B cell (primary cell): Measurements from ENCODE around the gene COL11A2. TPM values are rescaled to one million over a fixed set of nuclear protein-coding genes. Genes with fewer than 3 reads are reported as not detected.

Experiments
- ATAC-seq: fragments of 200-7000 bp; cut with Tn5 transposase; one replicate; pipeline ENCODE4 v1.10.0; 2021; ENCODE audit warnings: low read depth, mild to moderate bottlenecking, moderate number of reproducible peaks, moderate library complexity
- CTCF ChIA-PET: fragments of 350-600 bp; sonication (Branson Sonifier 250); formaldehyde crosslinking; loops from one replicate; lab custom pipeline; 2021; ENCODE audit warnings: antibody characterized with exemption, inconsistent platforms; lab: Charles Lee
- POLR2A ChIA-PET: fragments of 350-600 bp; sonication (Branson Sonifier 250); formaldehyde crosslinking; loops from one replicate; lab custom pipeline; 2021; ENCODE audit warnings: antibody characterized with exemption; lab: Charles Lee
- DNase-seq: peaks from one replicate; pipeline ENCODE4 v3.0.0; 2013
- H2AFZ ChIP-seq: 2 replicates; pipeline ENCODE4 v1.6.1; 2012; ENCODE audit warnings: mild to moderate bottlenecking, low read depth, low read length; ENCODE audit not compliant: insufficient read depth, poor library complexity, severe bottlenecking
- H3K27ac ChIP-seq, 2 donors: 1 replicate in 1 of 2; 2 replicates in 1 of 2; pipeline ENCODE4 v1.5.1; 2012 to 2013; ENCODE audit warnings: low read length in 2 of 2, mild to moderate bottlenecking in 2 of 2, moderate library complexity in 1 of 2
- H3K27me3 ChIP-seq, 4 experiments: fragments of 200-600 bp in 1 of 4; sonication (generic) in 1 of 4; replicated peaks in 1 of 4; 1 replicate in 2 of 4; 2 replicates in 2 of 4; pipeline versions ENCODE4 v1.6.1 to v1.7.0; 2013 to 2016; ENCODE audit warnings: low read length in 3 of 4, mild to moderate bottlenecking in 2 of 4, mixed read lengths in 1 of 4, moderate library complexity in 1 of 4; ENCODE audit not compliant: insufficient read depth in 4 of 4, control insufficient read depth in 3 of 4; ENCODE audit errors: control extremely low read depth in 1 of 4
- H3K36me3 ChIP-seq, 2 experiments: replicated peaks in 1 of 2; 1 replicate in 1 of 2; 2 replicates in 1 of 2; pipeline versions ENCODE4 v1.6.1 to v1.7.1; 2013; ENCODE audit warnings: low read length in 1 of 2; ENCODE audit not compliant: insufficient read depth in 2 of 2, control insufficient read depth in 1 of 2; ENCODE audit errors: control extremely low read depth in 1 of 2, extremely low read depth in 1 of 2
- H3K4me1 ChIP-seq, 2 donors: fragments of 200-600 bp in 1 of 2; sonication (generic) in 1 of 2; 1 replicate in 1 of 2; 2 replicates in 1 of 2; pipeline versions ENCODE4 v1.5.1 to v1.6.1; 2013 to 2017; ENCODE audit warnings: low read length in 2 of 2; ENCODE audit not compliant: control insufficient read depth in 2 of 2, insufficient read depth in 2 of 2
- H3K4me2 ChIP-seq: replicated peaks from 2 replicates; pipeline ENCODE3; 2012; ENCODE audit warnings: mild to moderate bottlenecking, low read depth, low read length; ENCODE audit not compliant: poor library complexity, severe bottlenecking
- H3K4me3 ChIP-seq, 5 experiments: fragments of 200-600 bp in 1 of 5; sonication (generic) in 1 of 5; 1 replicate in 3 of 5; 2 replicates in 2 of 5; pipeline versions ENCODE4 v1.5.1 to v1.7.0; 2011 to 2016; ENCODE audit warnings: low read length in 4 of 5, mild to moderate bottlenecking in 4 of 5, low read depth in 2 of 5, control low read depth in 1 of 5, moderate library complexity in 1 of 5; ENCODE audit not compliant: insufficient read depth in 1 of 5; ENCODE audit errors: control extremely low read depth in 1 of 5, extremely low read depth in 1 of 5
- H3K79me2 ChIP-seq: fragments of 200-600 bp; sonication (generic); one replicate; pipeline ENCODE4 v1.6.0; 2016; ENCODE audit warnings: low read length; ENCODE audit not compliant: control insufficient read depth, insufficient read depth
- H3K9ac ChIP-seq: fragments of 200-600 bp; sonication (generic); 2 replicates; pipeline ENCODE4 v1.6.1; 2017; ENCODE audit warnings: mild to moderate bottlenecking, low read length, moderate library complexity
- H3K9me3 ChIP-seq, 3 donors: one replicate each; pipeline versions ENCODE4 v1.6.1 to v1.7.1; 2013; ENCODE audit warnings: low read length in 2 of 3; ENCODE audit not compliant: control insufficient read depth in 2 of 3, insufficient read depth in 1 of 3; ENCODE audit errors: control extremely low read depth in 1 of 3
- H4K20me1 ChIP-seq: 2 replicates; pipeline ENCODE4 v1.6.0; 2012; ENCODE audit warnings: mild to moderate bottlenecking, low read length; ENCODE audit not compliant: insufficient read depth, control insufficient read depth, poor library complexity, severe bottlenecking
- H3K27ac Mint-ChIP-seq: one replicate; pipeline ENCODE4 v1.8.0; 2021; ENCODE audit warnings: mixed read lengths
- H3K27me3 Mint-ChIP-seq: one replicate; pipeline ENCODE4 v1.8.0; 2021; ENCODE audit warnings: mixed read lengths
- H3K4me1 Mint-ChIP-seq: one replicate; pipeline ENCODE4 v1.8.0; 2021; ENCODE audit warnings: mixed read lengths
- H3K4me3 Mint-ChIP-seq: one replicate; pipeline ENCODE4 v1.8.0; 2021; ENCODE audit warnings: mixed read lengths
- H3K9me3 Mint-ChIP-seq: one replicate; pipeline ENCODE4 v1.8.0; 2022; ENCODE audit warnings: mixed read lengths; ENCODE audit not compliant: insufficient read depth
- EZH2 ChIP-seq: IDR thresholded peaks from 2 replicates; pipeline ENCODE4 v1.6.1; 2012; ENCODE audit warnings: borderline replicate concordance, low read depth, mild to moderate bottlenecking, moderate library complexity, low read length; ENCODE audit not compliant: insufficient read depth, poor library complexity, severe bottlenecking
- WGBS: methylation state at CpG from one replicate; pipeline ENCODE4 v1.1.5; 2013; ENCODE audit warnings: missing lambda C conversion rate; ENCODE audit not compliant: insufficient coverage; 5-methylcytosine and 5-hydroxymethylcytosine counted together
- intact Hi-C: fragments of 100-400 bp; cut with micrococcal nuclease; formaldehyde crosslinking; loops from one replicate; pipeline ENCODE4 v1.10.0; 2022
- polyA plus RNA-seq: library from polyadenylated mRNA; depleted of rRNA; stranded (reverse); fragments of >200 nt; gene quantifications from 2 replicates; pipeline ENCODE4 v1.2.3, GENCODE V29; 2012
- total RNA-seq, 2 donors: library from RNA; stranded (reverse); fragments of 120-200 nt in 1 of 2; gene quantifications; 1 replicate in 1 of 2; 2 replicates in 1 of 2; pipeline versions ENCODE4 v1.2.3 to v1.2.4, GENCODE V29; 2013 to 2022
- TF ChIP-seq, protein P1 (sequence below): fragments of 200-600 bp; IDR thresholded peaks from one replicate; pipeline ENCODE4 v1.8.0; 2022; ENCODE audit warnings: antibody characterized with exemption, mild to moderate bottlenecking

The COL11A2 gene
- total and polyA plus RNA-seq, 2 donors (not counting 1 experiment from before 2014, with no cell fraction given): 0.39 to 0.82 TPM

DNA sequence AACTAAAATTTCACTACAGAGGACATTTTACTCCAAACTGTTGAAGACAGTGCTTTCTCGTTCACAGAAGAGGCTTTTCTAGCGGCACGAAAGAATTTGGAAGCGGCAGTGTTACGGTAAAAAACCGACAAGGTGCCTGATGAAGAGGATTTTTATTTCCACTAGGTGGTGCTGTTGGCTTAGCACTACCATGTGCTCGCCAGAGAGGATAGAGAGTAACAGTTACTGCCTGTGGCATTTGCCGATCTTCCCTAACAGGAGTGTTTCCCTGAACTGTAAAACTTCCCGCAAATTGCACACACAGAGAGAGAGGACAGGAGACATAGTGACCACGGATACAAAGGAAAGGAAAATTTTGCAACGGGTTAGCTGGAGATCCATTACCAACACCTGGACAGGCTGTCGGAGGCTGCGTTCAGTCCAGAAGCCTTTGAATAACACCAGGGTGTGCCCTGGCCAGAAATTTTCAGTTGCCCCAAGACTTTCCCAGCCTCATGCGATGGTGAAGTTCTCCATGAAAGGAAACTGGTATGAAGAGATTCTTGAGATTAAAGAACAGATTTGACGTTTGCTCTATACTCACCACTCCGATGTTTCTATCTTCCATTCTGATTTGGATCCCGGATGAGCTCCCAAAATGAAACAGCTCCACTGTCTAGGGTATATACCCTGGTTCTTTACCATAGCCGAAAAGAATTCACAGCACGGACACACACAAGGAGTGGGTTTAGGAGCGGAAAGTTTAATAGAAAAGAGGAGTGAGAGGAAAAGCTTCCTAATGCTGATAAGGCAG is 68.3 kb downstream of the COL11A2 start:
- Histone ChIP-seq H3K9me3 (peaks cover 0 to 12% (median 10%) of the 10 kb centered on the region in 3 donors), H3K79me2 (peaks cover 3% of the 10 kb centered on the region), H3K9ac (no peak overlapping the region), H3K27me3 (no peaks in the 10 kb centered on the region), H3K4me1 (peaks cover 0 to 6% of the 10 kb centered on the region in 2 donors), H3K4me3 (no peak overlapping the region), H2AFZ (no peak overlapping the region), H3K27ac (no peak overlapping the region), H3K36me3 (peaks cover 0 to 9% of the 10 kb centered on the region in 2 experiments), H3K4me2 (no peak overlapping the region), H4K20me1 (no peaks in the 10 kb centered on the region)
- Mint-ChIP-seq H3K4me1 (peaks cover 5% of the 10 kb centered on the region), H3K27ac (no peak overlapping the region), H3K27me3 (no peaks in the 10 kb centered on the region), H3K9me3 (peaks cover 4% of the 10 kb centered on the region), H3K4me3 (no peak overlapping the region)
- WGBS: 91% methylated on average over 16 of the region's 20 CpGs
- intact Hi-C loops: no loop called here
- no peak for ATAC-seq
- CTCF ChIA-PET: interaction anchor here (0.9 to 6.1 kb wide), 10 partner anchors 8 to 124 kb away, joined by 3 to 109 read pairs (median 14); partner anchors contain the start of genes HLA-DOA and HLA-DPB1
- TF ChIP-seq, protein P1, sequence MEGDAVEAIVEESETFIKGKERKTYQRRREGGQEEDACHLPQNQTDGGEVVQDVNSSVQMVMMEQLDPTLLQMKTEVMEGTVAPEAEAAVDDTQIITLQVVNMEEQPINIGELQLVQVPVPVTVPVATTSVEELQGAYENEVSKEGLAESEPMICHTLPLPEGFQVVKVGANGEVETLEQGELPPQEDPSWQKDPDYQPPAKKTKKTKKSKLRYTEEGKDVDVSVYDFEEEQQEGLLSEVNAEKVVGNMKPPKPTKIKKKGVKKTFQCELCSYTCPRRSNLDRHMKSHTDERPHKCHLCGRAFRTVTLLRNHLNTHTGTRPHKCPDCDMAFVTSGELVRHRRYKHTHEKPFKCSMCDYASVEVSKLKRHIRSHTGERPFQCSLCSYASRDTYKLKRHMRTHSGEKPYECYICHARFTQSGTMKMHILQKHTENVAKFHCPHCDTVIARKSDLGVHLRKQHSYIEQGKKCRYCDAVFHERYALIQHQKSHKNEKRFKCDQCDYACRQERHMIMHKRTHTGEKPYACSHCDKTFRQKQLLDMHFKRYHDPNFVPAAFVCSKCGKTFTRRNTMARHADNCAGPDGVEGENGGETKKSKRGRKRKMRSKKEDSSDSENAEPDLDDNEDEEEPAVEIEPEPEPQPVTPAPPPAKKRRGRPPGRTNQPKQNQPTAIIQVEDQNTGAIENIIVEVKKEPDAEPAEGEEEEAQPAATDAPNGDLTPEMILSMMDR: peak; percentile 48
- TF ChIP-seq EZH2: no peak
- POLR2A ChIA-PET: no interaction called here
- DNase-seq: peak; percentile 40

DNA sequence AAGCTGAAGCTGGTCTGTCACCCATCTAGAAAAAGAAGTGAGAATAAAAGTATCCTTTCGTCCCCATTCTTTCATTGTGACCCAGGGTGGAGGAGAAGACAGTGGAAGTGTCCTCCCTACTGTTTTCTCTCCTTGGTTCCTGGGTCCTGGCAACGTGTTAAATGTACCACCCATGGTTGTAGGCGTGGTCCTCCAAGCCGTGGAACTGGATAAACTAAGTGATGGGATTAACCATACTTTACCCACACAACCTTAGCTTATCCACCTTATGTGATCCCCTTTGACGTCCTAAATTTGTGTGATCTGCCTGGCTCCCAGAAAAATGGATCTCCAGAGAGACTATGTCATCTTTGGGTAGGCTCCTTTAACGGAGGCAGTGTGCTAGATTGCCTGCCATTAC is 69.1 kb downstream of the COL11A2 start:
- POLR2A ChIA-PET: no interaction called here
- 95% methylated on average over 2 of the region's 6 CpGs for WGBS
- H3K4me3 Mint-ChIP-seq: no peak overlapping the region

More for the DNA sequence above, 69.1 kb downstream of the COL11A2 start:
- Histone ChIP-seq H3K79me2 (peaks cover 4% of the 10 kb centered on the region), H4K20me1 (no peaks in the 10 kb centered on the region), H3K4me2 (no peak overlapping the region), H3K36me3 (peaks cover 0 to 7% of the 10 kb centered on the region in 2 experiments), H3K27ac (no peak overlapping the region), H3K9me3 (peaks cover 0 to 12% (median 10%) of the 10 kb centered on the region in 3 donors), H3K4me1 (peaks cover 4 to 9% of the 10 kb centered on the region in 2 donors), H3K4me3 (no peak overlapping the region), H2AFZ (no peak overlapping the region), H3K27me3 (no peaks in the 10 kb centered on the region), H3K9ac (no peak overlapping the region)
- intact Hi-C loops: no loop called here
- Mint-ChIP-seq H3K27me3 (no peaks in the 10 kb centered on the region), H3K4me1 (peaks cover 10% of the 10 kb centered on the region), H3K9me3 (peaks cover 4% of the 10 kb centered on the region), H3K27ac (no peak overlapping the region)
- DNase-seq (no peak), ATAC-seq (no peak)
- CTCF ChIA-PET: interaction anchor here (0.6 kb wide), 2 partner anchors 9 to 270 kb away, joined by 3 read pairs; no protein-coding TSS in a partner anchor
- TF ChIP-seq, protein P1: no peak
- TF ChIP-seq EZH2: no peak
